8988T (cell line): ENCODE results near the gene KIAA1671.
"Not testable (repeated sequence)": the region's sequence is repeated elsewhere in the genome, so short reads cannot be mapped to it uniquely, and the experiment has no call there.

Experiments used
- DNase-seq: peaks from one replicate; pipeline ENCODE4 v3.0.0; 2011

The KIAA1671 gene

DNA sequence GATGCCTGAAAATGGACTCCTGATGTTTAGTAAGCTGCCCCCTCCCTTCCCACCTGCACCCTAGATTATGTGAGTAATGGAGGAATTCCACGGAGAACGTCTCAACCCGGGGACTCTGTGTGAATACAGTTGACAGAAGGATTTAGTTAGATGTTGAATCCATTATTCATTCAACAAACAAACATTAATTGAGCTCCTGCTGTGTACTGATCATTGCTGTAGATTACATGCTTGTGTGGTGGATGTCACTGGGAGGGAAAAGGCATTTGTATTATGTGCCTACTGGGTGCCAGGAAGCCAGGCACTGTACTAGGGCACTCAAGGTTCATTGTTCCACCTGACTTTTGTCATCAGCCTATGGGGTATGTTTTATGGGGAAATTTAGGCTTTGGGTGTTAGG, 224.3 kb downstream of the KIAA1671 start:
- no peak for DNase-seq

DNA sequence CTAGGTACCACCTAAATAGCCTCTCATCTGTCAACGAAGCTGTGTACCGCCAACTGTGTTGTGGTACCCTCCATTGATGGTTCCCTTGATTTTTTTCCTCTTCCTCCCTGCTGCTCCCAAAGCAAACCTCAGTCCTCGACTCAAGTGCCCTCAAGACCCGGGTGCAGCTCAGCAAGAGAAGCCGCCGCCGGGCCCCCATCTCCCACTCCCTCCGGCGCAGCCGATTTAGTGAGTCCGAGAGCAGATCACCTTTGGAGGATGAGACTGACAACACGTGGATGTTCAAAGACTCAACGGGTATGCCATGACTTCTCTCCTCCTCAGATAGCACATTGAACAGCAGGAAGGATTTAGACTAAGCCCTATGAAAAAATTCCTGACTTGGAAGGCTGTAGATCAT, 224.7 kb downstream of the KIAA1671 start:
- no peak for DNase-seq

DNA sequence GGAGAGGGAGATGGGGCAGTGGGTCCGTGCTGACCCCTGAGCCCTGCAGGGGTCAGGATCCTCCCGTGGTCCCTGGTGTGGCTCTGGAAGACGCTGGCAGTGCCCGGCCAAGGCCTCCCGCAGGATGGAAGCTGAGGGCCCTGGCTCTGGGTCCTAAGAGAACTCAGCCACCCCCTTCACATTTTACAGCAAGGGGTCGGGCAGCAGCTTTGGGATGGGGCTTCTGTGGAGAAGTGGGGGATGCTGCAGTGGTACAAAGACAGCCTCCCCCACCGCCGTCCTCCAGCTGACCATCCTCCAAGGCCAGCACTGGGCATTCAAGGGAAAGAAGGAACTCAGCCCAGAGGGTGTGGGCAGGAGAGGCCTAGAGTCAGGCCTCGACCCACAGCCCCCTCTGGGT, 225.4 kb downstream of the KIAA1671 start:
- DNase-seq, result no peak

DNA sequence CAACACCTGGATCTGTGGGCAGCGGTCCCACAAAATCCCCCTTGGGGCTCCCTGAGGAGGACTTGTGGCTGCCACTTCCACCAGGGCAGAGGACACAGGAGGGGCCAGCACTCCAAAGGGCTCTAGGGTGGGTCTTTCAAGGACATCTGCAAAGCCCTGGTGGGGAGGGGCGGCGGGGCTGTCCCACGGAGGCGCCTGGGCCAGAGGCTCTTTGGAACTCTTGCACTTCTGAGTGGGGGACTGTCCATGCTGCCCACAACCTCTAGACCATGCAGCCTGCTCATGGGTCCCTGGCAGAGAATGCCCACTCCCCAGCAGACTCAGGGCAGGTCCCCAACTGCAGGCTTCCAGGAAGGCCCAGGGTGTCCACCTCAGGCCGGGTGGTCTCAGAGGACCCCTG, 225.8 kb downstream of the KIAA1671 start:
- not testable (repeated sequence) for DNase-seq

DNA sequence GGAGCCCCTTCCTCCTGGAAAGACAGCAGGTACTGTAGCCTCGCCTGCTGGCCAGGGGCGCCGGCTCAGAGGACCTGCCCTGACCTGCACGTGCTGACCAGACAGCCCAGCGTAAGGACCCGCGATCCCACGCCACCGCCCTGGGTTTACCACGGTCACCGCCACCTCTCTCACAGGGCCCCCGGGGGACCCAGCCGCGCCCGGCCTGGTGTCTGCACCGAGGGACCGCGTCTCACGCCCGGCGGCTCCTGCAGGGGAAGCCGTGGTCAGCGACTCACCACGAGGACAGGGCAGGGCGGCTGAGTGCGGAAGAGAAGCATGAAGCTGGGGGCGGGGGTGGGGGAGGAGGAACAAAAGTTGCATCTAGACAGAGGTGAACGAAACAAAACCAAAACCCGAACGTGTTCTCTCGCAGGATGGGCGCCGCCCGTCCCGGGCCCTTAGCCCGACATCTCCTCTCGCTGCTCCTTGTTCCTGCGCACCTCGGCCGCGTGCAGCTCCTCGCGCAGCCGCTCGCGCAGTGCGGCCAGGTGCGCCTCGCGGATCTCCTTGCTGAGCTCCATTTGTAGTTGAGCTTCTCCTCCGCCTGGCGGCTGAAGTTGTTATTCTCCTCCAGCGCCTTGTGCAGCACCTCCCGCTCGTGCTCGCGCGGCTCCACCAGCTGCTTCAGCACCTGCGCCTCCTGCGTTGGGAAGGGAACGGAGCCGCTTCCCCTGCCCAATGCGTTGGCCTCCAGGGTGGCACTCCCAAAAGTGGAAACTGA, 226.5 kb downstream of the KIAA1671 start:
- not testable (repeated sequence) for DNase-seq

DNA sequence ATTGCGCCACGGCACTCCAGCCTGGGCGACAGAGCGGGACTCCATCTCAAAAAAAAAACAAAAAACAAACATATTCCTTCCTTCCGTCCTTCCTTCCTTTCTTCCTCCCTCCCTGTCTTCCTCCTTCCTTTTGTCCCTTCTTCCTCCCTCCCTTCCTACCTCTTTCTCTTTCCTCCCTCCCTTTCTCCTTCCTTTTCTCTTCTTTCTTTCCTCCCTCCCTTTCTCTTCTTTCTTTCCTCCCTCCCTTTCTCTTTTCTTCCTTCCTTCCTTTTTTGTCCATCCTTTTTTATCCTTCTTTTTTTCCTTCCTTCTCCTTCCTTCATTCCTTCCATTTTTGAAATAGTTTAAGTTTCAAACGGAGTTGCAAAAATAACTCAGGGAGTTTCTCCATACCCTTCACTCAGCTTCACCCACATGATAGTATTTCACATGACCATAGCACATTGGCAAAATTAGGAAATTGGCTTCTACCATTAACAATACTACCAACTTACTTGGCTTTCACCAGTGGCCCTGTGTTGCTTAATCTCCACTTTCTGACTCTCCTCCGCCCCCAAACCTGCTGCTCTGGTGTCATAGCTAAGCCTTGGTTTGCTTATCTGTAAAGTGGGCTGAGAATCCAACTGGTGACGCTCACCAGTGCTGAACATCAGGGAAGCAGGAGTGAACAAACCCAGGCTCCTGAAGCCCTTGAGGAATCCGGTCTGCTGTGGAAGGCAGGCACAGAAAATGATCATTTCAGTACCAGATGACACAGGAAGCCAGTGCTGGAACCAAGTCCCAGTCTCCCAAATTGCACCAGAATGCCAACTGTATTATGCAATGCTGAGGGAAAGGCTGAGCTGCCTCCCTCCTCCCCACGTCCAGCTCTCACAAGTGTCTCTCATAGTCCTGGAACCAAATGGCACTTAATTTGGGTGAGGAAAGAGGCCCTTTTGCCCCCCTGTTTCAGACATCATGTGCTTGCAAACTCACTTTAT, 229.9 kb downstream of the KIAA1671 start:
- DNase-seq, result no peak

DNA sequence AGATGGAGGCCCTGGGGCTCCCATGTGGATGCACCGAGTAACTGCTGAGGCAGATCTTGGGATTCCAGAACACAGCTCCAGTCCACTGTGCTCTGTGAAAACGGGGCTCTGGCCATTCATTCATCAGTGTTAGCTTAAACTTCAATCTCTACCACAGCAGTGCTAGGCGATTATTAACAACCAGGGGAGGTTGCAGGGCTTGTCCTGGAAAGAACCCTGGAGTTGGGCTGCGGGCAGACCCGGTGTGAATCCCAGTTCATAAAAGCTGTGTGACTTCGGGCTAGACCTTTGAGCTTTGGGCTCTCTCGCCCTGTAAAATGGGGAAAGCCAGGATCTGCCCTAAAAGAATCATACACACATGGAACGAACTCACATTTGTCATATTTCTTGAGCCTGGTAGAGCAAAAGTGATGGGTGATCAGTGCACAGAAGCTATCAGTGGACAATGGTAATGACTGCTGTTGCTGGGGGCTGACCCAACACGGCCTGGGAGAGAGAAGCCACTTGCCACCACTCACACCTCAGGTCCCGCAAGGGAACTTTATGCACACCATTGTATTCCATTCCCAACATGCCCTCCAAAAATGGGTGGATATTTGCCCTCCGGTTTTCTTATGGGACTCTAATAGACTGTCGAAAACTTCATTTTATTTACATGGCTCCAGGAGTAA, 231.6 kb downstream of the KIAA1671 start:
- DNase-seq, result no peak

DNA sequence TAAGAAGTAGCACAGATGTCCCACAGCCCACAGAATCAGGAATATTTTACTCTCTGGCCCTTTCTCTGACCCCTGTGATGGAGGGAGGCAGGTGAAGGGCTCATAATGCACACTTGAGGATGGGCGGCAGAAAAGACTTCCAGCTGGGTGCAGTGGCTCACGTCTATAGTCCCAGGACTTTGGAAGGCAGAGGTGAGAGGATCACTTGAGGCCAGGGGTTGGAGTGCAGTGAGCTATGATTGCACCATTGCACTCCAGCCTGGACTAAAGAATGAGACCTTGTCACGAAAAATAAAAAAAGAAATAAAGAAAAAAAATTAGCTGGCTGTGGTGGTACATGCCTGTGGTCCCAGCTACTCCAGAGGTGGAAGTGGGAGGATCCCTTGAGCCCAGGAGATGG, 233.6 kb downstream of the KIAA1671 start:
- DNase-seq, result no peak

DNA sequence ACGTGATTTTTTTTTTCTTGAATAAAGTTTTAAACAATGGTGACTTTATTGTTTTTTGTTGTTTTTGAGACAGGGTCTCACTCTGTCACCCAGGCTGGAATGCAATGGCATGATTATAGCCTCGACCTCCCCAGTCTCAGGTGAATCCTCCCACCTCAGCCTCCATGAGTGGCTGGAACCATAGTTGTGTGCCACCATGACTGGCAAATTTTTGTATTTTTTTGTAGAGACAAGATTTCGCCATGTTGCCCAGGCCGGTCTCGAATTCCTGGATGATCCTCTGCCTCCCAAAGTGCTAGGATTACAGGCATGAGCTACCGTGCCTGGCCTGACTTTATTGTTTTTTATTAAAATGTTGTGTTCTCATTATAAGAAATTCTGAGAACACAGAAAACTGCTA, 235.0 kb downstream of the KIAA1671 start:
- DNase-seq, result no peak

DNA sequence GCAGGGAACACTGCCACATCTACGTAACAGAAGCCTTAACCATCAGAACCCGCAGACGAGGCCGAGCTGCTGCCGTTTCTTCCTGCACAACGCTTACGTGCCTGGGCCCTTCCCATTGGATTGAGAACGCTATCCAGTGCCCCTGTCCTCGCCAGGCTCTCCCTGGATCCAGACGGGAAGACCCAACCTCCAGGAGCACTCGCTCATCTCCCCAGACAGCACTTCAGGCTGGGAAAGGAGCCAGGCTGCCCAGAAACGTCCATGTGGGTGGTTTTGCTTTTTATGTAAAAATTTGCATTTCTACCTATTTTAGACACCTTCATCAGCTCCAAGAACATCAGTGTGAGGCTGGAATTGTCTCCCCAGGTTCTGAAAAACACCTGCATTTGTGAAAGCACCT, 239.9 kb downstream of the KIAA1671 start:
- DNase-seq, result no peak

DNA sequence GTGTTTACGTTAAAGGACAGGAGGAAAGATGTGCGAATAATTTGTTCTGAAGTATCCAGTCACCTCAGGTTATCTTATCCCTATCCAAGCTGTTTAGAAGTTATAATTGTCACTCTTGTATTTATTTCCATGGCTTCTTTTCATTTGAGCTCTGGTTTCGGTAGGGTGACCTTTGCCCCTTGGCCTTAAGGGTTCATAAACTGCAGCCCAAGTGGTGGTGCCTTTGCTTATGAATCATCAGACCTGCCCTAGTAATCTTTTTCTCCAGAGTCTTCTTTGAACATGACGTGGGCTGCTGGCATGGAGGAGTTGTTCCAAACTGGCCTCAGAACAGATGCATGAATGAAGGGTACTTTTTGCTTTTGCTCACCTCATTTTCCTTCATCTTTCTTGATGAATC, 240.6 kb downstream of the KIAA1671 start:
- no peak for DNase-seq

DNA sequence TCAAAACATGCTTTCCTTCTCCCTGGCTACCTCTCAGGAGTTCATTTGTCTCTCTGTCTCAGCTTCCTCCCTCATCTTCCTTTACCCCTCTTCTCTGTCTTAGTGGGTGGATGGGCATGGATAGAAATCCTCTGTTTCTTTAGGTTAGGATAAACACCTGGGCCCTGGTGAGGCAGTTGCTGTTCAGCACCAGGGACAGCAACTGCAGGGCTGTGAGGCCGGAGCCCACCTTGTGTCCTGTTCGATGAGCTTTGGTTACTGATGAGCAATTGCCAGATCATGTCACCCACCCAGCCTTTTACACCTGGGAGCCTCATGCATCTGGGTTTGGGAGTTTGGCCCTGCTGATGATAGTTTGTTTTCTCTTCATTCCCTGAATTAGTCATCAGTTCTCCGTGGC, 241.0 kb downstream of the KIAA1671 start:
- DNase-seq, result no peak

DNA sequence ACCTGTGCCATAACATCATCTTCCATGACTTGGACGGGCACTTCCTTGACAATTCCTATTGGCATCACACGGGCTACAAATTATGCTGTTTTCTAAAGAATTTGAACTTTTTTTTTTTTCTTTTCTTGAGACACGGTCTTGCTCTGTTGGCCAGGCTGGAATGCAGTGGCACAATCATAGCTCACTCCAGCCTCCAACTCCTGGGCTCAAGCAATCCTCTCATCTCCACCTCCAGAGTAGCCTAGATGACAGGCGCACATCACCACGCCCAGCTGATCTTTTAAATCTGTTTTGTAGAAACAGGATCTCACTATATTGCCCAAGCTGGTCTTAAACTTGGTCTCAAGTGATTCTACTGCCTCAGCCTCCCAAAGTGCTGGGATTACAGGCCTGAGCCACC, 243.8 kb downstream of the KIAA1671 start:
- no peak for DNase-seq

DNA sequence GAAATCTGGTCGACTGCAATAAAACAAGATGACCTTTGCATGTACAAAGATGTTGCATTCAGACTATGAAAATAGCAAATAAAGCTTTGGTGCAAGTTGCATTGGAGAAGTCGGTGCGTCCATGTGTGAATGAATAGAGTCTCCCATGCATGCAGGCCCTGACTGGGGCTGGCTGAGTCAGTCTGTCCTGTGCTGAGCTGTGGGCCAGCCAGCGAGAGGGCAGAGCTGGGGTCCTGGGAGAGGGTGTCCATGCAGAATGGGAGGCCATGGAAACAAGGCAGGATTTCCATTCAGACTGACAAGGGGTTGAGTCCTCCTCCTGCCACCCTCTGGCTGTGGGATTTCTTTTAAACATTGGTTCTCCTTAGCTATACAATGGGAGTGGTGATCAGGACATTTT, 244.8 kb downstream of the KIAA1671 start:
- no peak for DNase-seq

DNA sequence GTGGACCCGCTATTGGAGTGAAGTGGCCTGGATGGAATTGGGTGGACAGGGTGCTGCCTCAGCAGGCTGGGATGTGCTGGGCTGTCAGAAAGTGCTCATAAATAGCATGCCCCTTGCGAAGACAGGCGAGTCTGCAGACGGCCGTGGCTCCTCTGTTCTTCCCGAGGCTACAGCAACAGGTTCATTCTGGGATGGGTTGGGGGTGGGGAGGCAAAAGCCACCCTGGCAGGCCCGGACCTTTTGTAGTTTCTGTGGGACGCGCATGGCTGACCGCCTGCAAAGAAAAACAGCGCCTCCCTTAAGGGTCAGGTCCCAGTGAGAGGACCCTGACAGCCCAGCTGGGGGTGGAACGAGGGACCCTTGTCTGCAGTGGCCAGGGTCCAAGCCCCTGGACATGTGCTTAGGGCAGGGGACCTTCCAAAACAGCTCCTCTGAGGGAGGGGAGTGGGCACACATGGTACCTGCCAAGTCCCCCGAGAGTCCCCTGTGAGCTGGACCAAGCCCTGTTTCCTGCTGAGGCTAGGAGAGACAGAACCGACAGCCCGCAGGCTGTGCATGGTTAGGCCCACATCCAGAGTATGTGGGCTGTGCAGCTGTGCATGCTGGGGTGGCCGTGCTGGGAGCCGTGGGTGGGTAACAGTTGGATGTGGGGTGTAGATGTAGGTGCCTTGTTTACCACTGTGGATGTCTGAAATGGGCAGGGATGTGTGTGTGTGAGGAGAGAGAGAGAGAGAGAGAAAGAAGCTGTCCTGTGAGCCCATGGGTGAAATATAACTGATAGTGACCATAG, 247.4 kb downstream of the KIAA1671 start, which contains the start of gene CRYBB3:
TSS of gene CRYBB3 (plus strand) at position 128 of the 790 bp plus-strand sequence. CDS start 1,539 bp downstream, outside the sequence.
- DNase-seq, result no peak

DNA sequence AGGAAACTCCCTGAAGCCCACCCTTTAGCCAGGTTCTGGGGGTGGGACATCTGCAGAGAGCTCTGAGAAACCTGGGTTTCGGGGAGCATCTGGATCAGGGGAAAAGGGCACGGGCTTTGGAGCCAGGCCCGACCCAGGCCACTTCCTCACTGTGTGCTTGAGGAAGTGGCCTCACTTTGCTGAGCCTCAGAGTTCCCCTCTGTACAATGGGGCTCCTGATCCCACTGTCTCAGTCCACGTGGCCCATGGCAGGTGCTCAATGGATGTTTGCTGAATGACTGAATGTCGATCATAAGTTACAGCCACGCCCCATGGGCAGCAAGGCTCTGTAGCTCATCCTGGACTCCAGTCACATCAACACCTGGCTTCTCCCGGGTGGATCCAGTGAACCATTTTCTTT, 248.5 kb downstream of the KIAA1671 start:
- no peak for DNase-seq

DNA sequence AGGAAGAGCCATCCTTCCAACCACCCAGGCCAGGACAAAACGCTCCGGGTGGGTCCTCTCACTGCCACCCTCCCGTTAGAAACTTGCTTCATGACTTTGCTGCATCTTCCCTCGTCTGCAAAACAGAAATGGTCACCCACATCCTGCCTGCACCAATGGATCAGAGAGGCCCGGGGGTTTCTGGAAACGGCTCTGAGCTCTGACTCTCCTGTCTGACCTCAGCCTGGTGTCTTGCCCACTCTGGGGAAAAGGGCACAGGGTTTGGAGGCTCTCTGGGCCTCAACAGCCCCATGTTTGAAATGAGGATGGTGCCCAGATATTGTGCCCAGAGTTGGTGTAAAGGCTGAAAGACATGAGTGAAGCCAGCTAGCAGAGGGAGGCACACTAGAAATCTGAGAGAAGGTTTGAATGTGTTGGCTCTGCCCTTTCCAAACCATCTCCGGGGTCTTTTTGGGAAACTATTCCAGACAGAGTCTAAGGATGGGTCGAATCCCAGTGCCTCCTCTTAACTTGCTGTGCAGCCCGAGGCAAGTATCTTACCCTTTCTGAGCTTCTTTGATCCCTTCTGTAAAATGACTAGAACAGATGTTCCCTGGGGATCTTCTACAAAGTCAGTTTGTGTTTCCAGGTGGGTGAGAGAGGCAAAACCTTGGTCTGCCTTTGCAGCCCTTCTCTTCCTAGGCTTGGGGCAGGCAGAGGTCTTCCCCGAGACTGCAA, 249.2 kb downstream of the KIAA1671 start:
- DNase-seq, result no peak

DNA sequence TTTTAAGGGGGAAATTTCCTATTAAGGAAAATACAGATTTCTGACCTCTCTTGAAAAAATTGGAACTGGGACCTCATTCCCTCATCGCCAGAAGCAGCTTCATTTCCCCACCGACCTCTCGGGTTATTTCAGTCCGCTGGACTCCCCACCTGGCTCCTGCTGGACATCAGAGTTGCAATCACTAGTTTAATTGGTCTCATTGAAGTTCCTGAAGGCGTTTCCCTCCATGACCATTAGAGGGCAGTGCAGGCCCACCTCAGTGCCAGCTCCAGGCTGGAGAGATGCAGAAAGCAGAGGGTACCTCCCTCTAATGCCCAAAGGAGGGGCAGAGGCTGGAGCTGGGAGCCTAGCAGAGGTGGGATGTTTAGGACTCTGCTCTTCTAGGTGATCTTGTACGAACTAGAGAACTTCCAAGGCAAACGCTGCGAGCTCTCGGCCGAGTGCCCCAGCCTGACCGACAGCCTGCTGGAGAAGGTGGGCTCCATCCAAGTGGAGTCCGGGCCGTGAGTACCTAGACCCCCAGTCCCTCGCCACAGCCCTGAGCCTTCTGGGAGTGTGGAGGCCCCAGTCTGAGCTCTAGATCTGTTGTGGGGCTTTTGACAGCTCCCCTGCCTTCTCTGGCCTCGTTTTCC, 249.9 kb downstream of the KIAA1671 start:
- peak; percentile 61 for DNase-seq

DNA sequence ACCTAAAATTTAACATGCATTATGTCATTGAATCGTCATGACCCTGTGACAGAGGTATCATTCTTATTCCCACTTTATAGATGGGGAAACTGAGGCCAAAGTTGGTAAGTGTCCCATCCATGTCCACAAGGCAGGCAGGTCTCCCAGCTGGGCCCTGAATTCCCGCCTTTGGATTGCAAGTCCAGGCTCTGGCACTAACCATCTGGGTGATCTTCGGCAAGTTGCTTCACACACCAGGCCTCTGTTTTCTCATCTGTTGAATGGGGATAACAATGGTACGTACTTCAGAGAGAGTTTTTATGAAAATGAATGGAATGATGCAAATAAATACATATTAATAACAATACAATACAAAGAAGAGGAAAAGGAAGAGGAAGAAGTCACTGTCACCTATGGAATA, 250.6 kb downstream of the KIAA1671 start:
- DNase-seq, result no peak

DNA sequence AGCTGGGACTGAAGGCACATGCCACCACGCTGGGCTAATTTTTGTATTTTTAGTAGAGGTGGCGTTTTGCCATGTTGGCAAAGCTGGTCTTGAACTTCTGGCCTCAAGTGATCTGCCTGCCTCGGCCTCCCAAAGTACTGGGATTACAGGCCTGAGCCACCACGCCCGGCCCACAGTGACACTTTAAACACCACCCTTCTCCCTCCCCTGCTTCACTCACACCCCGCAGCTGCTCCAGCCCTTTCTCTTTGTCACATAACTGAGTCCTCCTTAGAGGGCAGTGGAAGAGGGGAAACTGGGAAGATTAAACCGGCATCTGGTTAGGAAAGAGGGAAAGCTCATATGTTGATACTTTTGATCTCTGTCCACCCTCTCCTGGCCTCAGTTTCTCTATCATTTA, 252.0 kb downstream of the KIAA1671 start:
- DNase-seq, result not testable (repeated sequence)

DNA sequence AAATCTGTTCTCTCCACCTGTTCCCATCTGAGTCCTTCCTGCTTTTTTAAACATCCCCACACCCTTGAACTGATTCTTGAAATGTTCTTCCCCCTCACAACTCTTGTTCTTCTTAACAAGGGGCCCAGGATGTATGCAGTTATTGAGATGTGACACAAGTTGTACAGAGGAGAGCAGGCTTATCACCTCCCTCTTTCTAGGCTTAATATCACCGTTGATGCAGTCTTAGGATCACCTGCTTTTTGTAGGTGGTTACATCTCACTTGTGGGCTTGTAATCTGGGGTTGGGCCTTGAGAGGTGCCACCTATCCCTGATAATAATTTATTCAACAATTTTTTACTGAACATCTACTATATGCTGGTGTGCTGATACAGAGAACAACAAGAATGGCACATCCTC, 253.3 kb downstream of the KIAA1671 start:
- DNase-seq, result no peak
